GM19438 (cell line): ENCODE measurements around the gene COL5A3.
"Not testable (repeated sequence)": the region's sequence is repeated elsewhere in the genome, so short reads cannot be mapped to it uniquely, and the experiment has no call there.

Experiments used
- ATAC-seq: cut with Tn5 transposase; IDR thresholded peaks from one replicate; pipeline ENCODE4 v1.9.1; 2021; ENCODE audit warnings: low read depth; ENCODE audit not compliant: unreplicated experiment

COL5A3 gene

DNA sequence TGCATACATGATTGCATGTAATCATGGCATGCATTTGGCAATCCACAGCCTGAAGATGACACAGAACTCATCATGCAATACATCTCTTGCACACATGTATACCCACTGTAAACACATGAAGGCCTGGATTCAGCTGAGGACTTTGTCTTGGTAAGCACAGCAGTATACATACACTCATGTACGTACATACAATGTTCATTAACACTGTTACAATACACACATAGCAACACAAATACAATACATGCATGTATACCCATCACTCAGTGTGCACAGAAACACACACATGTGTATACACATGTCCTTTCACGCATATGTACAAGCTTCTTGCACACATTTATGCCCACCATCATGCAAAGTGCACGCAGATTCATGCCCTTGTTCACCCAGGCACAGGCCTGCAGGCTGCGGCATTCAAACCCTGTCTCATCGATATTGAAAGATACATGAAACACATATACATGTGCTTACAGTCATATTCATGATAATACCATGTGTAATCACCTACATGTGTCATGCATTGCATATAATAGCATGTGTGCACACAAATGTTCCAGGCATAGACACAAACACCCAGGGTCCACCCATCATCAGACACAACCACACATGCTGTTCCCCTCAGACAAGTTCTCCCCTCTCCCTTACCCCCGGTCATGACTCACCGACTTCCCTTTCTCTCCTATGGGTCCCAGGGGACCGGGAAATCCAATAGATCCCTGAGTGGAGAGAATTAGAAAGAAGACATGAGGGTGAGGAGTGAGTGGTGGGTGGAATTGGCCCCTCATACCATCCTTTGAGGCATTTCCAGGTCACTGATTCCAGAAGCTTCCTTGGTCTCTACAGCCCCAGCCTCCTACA is 28.7 kb downstream of the COL5A3 start:
- no peak for ATAC-seq

GRCh38 chr19:9972103-9972502 is 38.2 kb downstream of the COL5A3 start:
- no peak for ATAC-seq

DNA sequence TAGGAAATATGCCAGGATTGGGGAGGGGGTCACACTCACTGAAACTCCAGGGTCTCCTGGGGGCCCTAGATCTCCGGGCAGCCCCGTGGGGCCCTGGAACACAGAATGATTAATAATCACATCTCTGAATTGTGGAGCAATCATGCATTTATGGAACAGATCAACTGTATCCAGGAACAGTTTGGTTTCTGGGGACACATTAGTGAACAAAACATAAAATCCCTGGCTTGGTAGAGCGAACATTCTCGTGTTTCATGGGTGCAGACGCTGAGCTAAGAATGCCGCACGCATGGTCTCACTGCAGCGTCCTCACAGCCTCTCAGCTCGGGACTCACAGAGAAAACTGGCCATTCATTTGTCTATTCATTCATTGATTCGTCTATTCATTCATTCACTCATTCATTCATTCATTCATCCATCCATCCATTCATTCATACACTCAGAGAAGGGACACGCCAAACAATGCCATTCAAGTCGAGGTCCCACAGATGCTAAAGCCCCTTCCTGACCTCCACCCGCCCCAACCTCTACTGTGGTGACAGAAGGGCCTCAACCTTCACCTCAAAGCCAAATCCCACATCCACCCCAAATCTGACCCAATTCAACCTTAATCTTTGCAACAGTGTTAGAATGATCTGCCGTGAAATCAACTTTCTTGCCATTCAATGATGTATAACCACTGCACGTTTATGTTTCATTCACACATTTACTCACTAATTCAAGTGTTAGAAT is 39.0 kb downstream of the COL5A3 start:
- no peak for ATAC-seq

DNA sequence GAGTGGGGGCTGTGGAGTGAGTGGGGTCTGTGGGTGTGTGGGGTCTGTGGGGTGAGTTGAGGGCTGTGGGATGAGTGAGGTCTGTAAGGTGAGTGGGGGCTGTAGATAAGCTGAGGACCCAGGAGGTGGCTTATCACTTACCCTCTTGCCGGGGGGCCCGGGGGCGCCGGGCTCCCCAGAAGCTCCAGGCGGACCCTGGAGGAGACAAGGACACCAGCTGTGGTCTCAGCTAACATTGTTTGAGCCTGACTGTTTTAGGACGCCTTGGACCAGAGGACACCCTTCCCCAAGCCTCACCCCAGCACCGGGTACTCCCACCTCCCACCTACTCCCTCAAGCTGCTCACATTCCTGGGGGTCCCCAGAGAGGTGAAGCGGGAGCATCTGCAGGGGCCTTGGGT is 39.8 kb downstream of the COL5A3 start:
- no peak for ATAC-seq

- ATAC-seq: no peak
Measured at GRCh38 chr19:9969688-9969975, 40.7 kb downstream of the COL5A3 start.

GRCh38 chr19:9968820-9969687 is 41.2 kb downstream of the COL5A3 start:
- ATAC-seq: no peak

DNA sequence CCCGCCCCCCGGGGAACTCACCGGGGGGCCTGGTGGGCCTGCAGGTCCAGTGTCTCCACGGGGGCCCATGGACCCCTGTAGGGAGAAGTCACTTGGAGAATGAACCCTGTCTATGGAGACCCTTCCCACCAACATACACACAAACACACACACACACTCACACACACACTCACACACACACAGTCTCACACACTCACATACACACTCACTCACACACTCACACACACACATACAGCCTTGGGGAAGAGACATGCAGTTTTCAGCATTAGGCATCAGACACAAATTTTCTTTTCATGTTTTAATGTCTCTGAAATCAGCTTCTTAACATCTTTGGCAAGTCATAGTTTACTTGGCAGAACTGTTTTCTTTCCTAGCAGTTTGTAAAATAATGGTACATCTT is 43.0 kb downstream of the COL5A3 start:
- ATAC-seq: no peak

- no peak for ATAC-seq
Measured at GRCh38 chr19:9966448-9966847, 43.9 kb downstream of the COL5A3 start.

DNA sequence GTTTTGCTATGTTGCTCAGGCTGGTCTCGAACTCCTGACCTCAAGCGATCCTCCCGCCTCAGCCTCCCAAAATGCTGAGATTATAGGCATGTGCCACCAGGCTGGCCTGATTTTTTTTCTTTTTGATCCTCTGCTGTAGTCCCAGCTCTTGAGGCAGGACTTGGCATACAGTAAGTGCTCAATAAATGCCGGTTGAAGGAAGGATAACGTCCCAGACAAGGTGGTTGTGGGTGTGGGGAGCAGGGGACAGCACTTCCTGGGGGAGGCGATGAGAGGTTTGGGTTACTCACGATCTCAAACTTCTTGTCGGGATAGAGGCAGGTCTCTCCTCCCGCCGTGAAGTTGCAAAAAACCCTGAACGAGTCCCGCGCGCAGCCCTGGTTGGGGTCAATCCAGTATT is 44.3 kb downstream of the COL5A3 start:
- ATAC-seq: no peak

DNA sequence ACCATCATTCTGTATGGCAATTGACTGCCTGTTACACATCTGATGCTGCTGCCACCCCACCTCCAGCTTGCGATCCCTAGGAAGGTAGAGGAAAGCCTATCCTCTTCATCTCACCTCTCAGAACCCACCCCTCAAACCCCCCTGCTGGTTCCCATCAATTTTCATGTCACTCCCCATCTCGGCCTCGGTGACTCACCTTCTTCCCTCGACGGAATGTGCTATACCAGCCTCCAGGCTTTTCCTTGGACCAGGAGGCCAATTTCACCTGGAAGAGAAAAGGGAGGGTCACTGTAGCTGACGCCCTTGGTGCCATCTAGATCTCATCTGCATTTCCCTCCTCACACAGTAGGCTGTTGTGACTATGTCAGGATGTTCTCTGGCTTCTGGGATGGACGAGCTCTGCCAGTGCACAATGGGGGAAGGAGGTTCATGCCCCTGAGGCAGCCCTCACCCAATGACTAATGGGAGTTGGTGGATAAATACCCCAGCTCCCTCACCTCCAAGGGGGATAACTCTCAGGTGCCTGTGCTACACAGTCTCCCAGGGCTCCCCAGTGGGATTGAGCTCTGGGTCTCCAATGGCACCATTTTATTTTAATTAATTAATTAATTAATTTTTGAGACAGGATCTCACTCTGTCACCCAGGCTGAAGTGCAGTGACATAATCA is 47.5 kb downstream of the COL5A3 start:
- ATAC-seq: no peak

DNA sequence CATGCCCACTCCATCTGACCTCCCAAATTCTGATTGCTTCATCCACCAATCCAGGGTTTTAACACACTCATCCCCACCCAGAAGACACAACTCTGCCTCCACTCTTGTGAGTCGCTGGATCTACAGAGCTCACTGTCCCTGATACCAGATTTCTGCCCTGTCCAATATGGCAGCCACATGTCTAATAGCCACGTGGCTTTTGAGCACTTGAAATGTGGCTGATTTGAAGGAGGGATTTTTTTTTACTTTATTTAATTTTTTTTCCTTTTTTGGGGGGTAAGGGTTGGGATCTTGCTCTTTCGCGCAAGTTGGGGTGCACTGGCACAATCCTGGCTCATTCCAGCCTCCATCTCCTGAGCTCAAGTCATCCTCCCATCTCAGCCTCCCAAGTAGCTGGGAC is 49.2 kb downstream of the COL5A3 start:
- ATAC-seq: no peak

DNA sequence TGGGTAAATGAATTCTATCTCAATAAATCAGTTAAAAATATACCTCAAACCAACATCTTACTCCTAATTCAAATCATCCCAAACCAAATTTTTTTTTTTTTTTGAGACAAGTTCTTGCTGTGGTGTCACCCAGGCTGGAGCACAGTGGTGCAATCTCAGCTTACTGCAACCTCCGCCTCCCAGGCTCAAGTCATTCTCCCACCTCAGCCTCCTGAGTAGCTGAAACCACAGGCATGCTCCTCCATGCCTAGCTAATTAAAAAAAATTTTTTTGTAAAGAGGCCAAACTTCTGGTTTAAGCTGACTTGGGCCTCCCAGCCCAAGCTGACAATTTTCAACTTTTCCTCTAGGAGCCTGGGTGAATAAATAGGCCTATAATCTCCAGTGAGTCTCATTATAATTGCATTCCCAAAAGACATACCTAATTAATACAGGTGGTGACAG is 51.9 kb downstream of the COL5A3 start:
- ATAC-seq: no peak

GRCh38 chr19:9956956-9957355 is 53.3 kb downstream of the COL5A3 start:
- no peak for ATAC-seq

DNA sequence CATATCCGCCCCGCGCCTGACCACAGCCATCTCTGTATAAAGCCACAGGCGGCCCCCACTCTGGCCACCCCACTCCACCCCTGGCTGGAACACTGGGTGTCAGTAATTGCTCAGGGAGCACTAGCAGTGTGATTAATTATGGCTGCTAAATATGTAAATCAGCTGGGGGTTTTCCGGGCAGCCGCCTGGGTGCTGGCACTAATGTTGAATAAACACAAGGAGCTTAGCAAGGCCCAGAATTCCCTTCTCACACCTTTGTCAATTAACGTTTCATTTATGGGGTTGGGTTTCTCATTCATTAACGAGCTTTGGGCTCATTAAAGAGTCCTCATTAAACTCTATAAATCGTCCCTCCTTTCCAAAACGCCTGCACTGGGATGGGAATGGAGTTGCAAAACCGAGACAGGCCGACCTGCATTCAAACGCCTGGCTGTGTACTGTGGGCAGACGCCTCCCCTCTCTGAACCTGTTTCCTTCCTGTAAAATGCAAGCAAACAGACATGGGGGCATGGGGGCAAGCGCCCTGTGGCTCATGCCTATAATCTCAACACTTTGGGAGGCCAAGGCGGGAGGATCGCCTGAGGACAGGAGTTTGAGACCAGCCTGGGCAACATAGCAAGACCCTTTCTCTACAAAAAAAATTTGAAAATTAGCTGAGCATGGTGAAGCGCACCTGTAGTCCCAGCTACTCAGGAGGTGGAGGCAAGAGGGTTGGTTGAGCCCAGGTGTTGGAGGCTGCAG is 56.3 kb downstream of the COL5A3 start:
- ATAC-seq: no peak

- ATAC-seq: no peak
Measured at GRCh38 chr19:9952276-9952675, 58.0 kb downstream of the COL5A3 start.

DNA sequence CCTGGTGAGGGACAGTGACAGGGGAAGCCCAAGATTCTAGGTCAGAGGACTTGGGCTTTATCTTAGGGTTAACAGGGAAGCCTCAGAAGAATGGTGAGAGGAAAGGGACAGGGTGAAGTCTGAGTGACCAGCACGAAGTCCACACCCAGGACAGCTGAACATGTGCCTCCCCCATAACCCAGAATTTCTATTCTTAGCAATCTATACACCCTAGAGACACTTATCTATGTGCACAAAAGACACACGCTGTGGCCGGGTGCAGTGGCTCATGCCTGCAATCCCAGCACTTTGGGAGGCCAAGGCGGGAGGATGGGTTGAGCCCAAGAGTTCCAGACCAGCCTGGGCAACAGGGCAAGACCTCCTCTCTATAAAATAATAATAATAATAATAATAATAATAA is 62.9 kb downstream of the COL5A3 start:
- no peak for ATAC-seq

GRCh38 chr19:9946528-9947125 is 63.7 kb downstream of the COL5A3 start:
- ATAC-seq: not testable (repeated sequence)

DNA sequence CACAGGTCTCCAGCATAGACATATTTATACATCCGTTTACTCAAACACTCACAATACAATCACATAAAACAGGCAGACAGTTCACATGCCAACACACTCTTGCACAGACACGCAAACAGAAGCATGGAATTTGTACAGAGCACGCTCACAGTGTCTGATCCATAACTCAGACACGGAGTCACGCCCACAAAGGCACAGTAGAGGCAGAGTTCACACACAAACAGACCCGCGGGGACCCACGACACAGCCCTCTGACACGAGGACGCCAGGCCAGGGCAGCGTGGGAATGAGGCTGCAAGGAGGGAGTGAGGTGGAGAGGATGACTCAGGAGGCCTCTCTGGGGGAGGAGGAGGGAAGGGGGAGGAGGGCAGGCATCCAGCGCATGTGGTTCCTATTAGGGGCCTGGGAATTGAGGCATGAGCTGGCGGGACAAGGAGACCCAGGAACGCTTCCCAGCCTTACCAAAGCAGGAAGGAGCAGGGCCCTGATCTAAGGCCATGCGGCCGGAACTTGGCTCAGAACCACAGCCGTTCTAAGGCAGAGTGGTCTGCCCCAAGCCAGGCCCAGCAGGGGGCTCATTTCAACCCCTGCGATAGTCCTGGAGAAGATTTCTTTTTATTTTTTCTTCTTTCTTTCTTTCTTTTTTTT is 64.9 kb downstream of the COL5A3 start:
- no peak for ATAC-seq

DNA sequence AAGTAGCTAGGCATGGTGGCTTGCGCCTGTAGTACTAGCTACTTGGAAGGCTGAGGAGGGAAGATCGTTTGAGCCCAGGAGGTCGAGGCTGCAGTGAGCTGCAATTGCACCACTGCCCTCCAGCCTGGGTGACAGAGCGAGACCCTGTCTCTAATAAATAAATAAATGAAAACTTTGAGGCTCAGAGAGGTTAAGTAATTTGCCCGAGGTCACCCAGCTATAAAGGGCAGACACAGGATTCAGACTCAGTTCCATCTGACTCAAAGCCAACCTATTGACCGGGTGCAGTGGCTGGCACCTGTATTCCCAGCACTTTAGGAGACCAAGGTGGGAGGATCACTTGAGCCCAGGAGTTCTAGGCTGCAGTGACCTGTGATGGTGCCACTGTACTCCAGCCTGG is 66.6 kb downstream of the COL5A3 start:
- ATAC-seq: no peak
